Measurements from ENCODE around the gene ADAMTS15. TPM values are rescaled to one million over a fixed set of nuclear protein-coding genes. Genes with fewer than 3 reads are reported as not detected.
A peak's percentile ranks its signal among the peaks of the same experiment; 100 is the strongest.

ADAMTS15 gene
- total RNA-seq, 1 donor: 4.3 TPM

- TF ChIP-seq CTCF (IDR thresholded peaks at IDR 0.05; ENCODE audit: extremely low read depth, low read depth, low read length): no peak
- H3K4me1 ChIP-seq (ENCODE audit: insufficient read depth, low read length): peaks cover 31% of the 10 kb centered on the region
- no peak overlapping the region for H3K4me3 ChIP-seq (ENCODE audit: insufficient read depth, low read length)
- no peak overlapping the region for H3K4me2 ChIP-seq (ENCODE audit: insufficient read depth, low read length)
- no peaks in the 10 kb centered on the region for H3K27me3 ChIP-seq (ENCODE audit: insufficient read depth, low read length)
- no peak for DNase-seq (ENCODE audit: insufficient read length, low spot score, missing footprints)
- no peaks in the 10 kb centered on the region for H3K79me2 ChIP-seq (ENCODE audit: insufficient read depth, low read length)
- H2AFZ ChIP-seq (ENCODE audit: low read length): no peak overlapping the region
- H3K9me3 ChIP-seq (ENCODE audit: low read depth, low read length): no peaks in the 10 kb centered on the region
- no peaks in the 10 kb centered on the region for H4K20me1 ChIP-seq (ENCODE audit: insufficient read depth, low read length)
- H3K27ac ChIP-seq (ENCODE audit: low read depth, low read length): peak overlapping the region; percentile 88
- H3K36me3 ChIP-seq (ENCODE audit: insufficient read depth, low read length): no peaks in the 10 kb centered on the region
Observed at GRCh38 chr11:130523166-130523565, 74.7 kb downstream of the ADAMTS15 start.

- Histone ChIP-seq H4K20me1 (ENCODE audit: insufficient read depth, low read length) (no peaks in the 10 kb centered on the region), H3K27me3 (ENCODE audit: insufficient read depth, low read length) (peaks cover under 1% of the 10 kb centered on the region), H3K79me2 (ENCODE audit: insufficient read depth, low read length) (no peaks in the 10 kb centered on the region), H3K9me3 (ENCODE audit: low read depth, low read length) (no peaks in the 10 kb centered on the region), H3K4me1 (ENCODE audit: insufficient read depth, low read length) (peaks cover 32% of the 10 kb centered on the region), H2AFZ (ENCODE audit: low read length) (no peak overlapping the region), H3K27ac (ENCODE audit: low read depth, low read length) (peak overlapping the region; percentile 88), H3K4me2 (ENCODE audit: insufficient read depth, low read length) (no peak overlapping the region), H3K4me3 (ENCODE audit: insufficient read depth, low read length) (no peak overlapping the region), H3K36me3 (ENCODE audit: insufficient read depth, low read length) (no peaks in the 10 kb centered on the region)
- DNase-seq (ENCODE audit: insufficient read length, low spot score, missing footprints): peak; percentile 87
- no peak for TF ChIP-seq CTCF (IDR thresholded peaks at IDR 0.05; ENCODE audit: extremely low read depth, low read depth, low read length)
Observed at GRCh38 chr11:130523609-130524008, 75.2 kb downstream of the ADAMTS15 start.

GRCh38 chr11:130524132-130524790 lies 75.8 kb downstream of the ADAMTS15 start:
- H3K79me2 ChIP-seq (ENCODE audit: insufficient read depth, low read length): no peaks in the 10 kb centered on the region
- no peak for DNase-seq (ENCODE audit: insufficient read length, low spot score, missing footprints)
- H3K36me3 ChIP-seq (ENCODE audit: insufficient read depth, low read length): no peaks in the 10 kb centered on the region
- no peak overlapping the region for H3K4me3 ChIP-seq (ENCODE audit: insufficient read depth, low read length)
- H3K4me2 ChIP-seq (ENCODE audit: insufficient read depth, low read length): no peak overlapping the region
- no peaks in the 10 kb centered on the region for H3K9me3 ChIP-seq (ENCODE audit: low read depth, low read length)
- peak overlapping the region; percentile 30 for H3K27ac ChIP-seq (ENCODE audit: low read depth, low read length)
- no peak overlapping the region for H2AFZ ChIP-seq (ENCODE audit: low read length)
- H4K20me1 ChIP-seq (ENCODE audit: insufficient read depth, low read length): no peaks in the 10 kb centered on the region
- peaks cover 32% of the 10 kb centered on the region for H3K4me1 ChIP-seq (ENCODE audit: insufficient read depth, low read length)
- TF ChIP-seq CTCF (IDR thresholded peaks at IDR 0.05; ENCODE audit: extremely low read depth, low read depth, low read length): no peak
- H3K27me3 ChIP-seq (ENCODE audit: insufficient read depth, low read length): peaks cover 6% of the 10 kb centered on the region

GRCh38 chr11:130525307-130525706 lies 76.9 kb downstream of the ADAMTS15 start:
- H3K4me1 ChIP-seq (ENCODE audit: insufficient read depth, low read length): peaks cover 32% of the 10 kb centered on the region
- peaks cover 6% of the 10 kb centered on the region for H3K27me3 ChIP-seq (ENCODE audit: insufficient read depth, low read length)
- H3K4me3 ChIP-seq (ENCODE audit: insufficient read depth, low read length): no peak overlapping the region
- TF ChIP-seq CTCF (IDR thresholded peaks at IDR 0.05; ENCODE audit: extremely low read depth, low read depth, low read length): no peak
- H3K79me2 ChIP-seq (ENCODE audit: insufficient read depth, low read length): no peaks in the 10 kb centered on the region
- no peak for DNase-seq (ENCODE audit: insufficient read length, low spot score, missing footprints)
- no peaks in the 10 kb centered on the region for H4K20me1 ChIP-seq (ENCODE audit: insufficient read depth, low read length)
- no peaks in the 10 kb centered on the region for H3K9me3 ChIP-seq (ENCODE audit: low read depth, low read length)
- H3K36me3 ChIP-seq (ENCODE audit: insufficient read depth, low read length): no peaks in the 10 kb centered on the region
- H2AFZ ChIP-seq (ENCODE audit: low read length): no peak overlapping the region
- H3K27ac ChIP-seq (ENCODE audit: low read depth, low read length): no peak overlapping the region
- no peak overlapping the region for H3K4me2 ChIP-seq (ENCODE audit: insufficient read depth, low read length)

Other genes starting within 250 kb of the ADAMTS15 start
- gene ZBTB44, start 133.7 kb upstream of the ADAMTS15 start, total RNA-seq: 47.1 and 50.3 TPM in 2 replicates
- under 0.01 TPM in 1 of 2 replicates, not detected in the other for gene ADAMTS8, start 20.0 kb upstream of the ADAMTS15 start, total RNA-seq

Data from osteoblast (primary cell).